ENCODE measurements around the gene STARD3NL.

GRCh38 chr7:38217672-38218071 lies 39.6 kb downstream of the STARD3NL start:
- no peak for TF ChIP-seq CTCF (conservative IDR thresholded peaks at IDR 0.05; ENCODE audit: low read depth in 2 of 2)
- no peak for TF ChIP-seq REST (IDR thresholded peaks at IDR 0.05; ENCODE audit: unreplicated experiment)
- TF ChIP-seq EZH2phosphoT487 (IDR thresholded peaks at IDR 0.05; ENCODE audit: unreplicated experiment), result no peak
- no peak for TF ChIP-seq EZH2 (IDR thresholded peaks at IDR 0.05; ENCODE audit: low read depth, unreplicated experiment)
